ENCODE data around the gene QRSL1.

DNA sequence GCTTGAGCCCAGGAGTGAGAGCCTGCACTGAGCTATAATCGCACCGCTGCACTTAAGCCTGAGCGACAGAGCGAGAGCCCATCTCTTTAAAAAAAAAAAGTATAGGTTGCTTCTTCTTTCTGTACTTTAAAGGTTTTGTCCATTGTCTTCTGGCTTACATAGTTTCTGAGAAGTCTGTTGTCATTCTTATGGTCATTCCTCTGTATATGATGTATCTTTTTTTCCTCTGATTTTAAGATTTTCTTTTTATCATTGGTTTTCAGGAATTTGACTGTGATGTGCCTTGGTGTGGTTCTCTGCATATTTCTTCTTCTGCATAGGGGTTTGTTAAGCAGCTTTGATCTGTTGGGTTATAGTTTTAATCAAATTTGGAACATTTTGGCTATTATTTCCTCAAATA lies 29.1 kb downstream of the QRSL1 start:
- TF ChIP-seq, protein P1, sequence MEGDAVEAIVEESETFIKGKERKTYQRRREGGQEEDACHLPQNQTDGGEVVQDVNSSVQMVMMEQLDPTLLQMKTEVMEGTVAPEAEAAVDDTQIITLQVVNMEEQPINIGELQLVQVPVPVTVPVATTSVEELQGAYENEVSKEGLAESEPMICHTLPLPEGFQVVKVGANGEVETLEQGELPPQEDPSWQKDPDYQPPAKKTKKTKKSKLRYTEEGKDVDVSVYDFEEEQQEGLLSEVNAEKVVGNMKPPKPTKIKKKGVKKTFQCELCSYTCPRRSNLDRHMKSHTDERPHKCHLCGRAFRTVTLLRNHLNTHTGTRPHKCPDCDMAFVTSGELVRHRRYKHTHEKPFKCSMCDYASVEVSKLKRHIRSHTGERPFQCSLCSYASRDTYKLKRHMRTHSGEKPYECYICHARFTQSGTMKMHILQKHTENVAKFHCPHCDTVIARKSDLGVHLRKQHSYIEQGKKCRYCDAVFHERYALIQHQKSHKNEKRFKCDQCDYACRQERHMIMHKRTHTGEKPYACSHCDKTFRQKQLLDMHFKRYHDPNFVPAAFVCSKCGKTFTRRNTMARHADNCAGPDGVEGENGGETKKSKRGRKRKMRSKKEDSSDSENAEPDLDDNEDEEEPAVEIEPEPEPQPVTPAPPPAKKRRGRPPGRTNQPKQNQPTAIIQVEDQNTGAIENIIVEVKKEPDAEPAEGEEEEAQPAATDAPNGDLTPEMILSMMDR (conservative IDR thresholded peaks at IDR 0.05; ENCODE audit: low read depth, low read length), result no peak
- TF ChIP-seq BHLHE40 (IDR thresholded peaks at IDR 0.05; ENCODE audit: low read depth, low read length) (no peak), POLR2A (IDR thresholded peaks at IDR 0.05; ENCODE audit: low read depth, low read length) (no peak), RAD21 (IDR thresholded peaks at IDR 0.05; ENCODE audit: low read length) (no peak), CEBPB (IDR thresholded peaks at IDR 0.05; ENCODE audit: low read depth, low read length) (no peak), NFE2L2 (IDR thresholded peaks at IDR 0.05; ENCODE audit: low read depth, low read length) (no peak), MXI1 (IDR thresholded peaks at IDR 0.05; ENCODE audit: borderline replicate concordance, low read depth, low read length) (no peak), RFX5 (IDR thresholded peaks at IDR 0.05; ENCODE audit: low read depth, low read length) (no peak), RCOR1 (IDR thresholded peaks at IDR 0.05; ENCODE audit: insufficient replicate concordance, low read length) (no peak), FOS (IDR thresholded peaks at IDR 0.05; ENCODE audit: low read depth, low read length) (no peak), SMC3 (IDR thresholded peaks at IDR 0.05; ENCODE audit: low read depth, low read length) (no peak), MAFK (IDR thresholded peaks at IDR 0.05; ENCODE audit: low read depth, low read length) (no peak)
- TF ChIP-seq, protein P2, sequence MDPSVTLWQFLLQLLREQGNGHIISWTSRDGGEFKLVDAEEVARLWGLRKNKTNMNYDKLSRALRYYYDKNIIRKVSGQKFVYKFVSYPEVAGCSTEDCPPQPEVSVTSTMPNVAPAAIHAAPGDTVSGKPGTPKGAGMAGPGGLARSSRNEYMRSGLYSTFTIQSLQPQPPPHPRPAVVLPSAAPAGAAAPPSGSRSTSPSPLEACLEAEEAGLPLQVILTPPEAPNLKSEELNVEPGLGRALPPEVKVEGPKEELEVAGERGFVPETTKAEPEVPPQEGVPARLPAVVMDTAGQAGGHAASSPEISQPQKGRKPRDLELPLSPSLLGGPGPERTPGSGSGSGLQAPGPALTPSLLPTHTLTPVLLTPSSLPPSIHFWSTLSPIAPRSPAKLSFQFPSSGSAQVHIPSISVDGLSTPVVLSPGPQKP (IDR thresholded peaks at IDR 0.05; ENCODE audit: borderline replicate concordance, low read depth, low read length), result no peak

Measured in IMR-90 (cell line).